ENCODE data around the gene ALPL. TPM values are rescaled to one million over a fixed set of nuclear protein-coding genes. Genes with fewer than 3 reads are reported as not detected.

ALPL gene
- total and polyA plus RNA-seq, 9 of the 15 experiments (the other 6 are each of a cell fraction or from before 2014, with no cell fraction given), result 0.04 to 0.38 (median 0.18) TPM; not detected in 4

- in situ Hi-C loops (cut with MboI), result loop anchor here (25.0 kb wide), 1 partner anchor 155 kb away; the partner anchor contains the start of gene RAP1GAP
- Histone ChIP-seq H3K4me2 (ENCODE audit: insufficient read depth, low read length) (no peak overlapping the region), H3K9me3 (replicated peaks; ENCODE audit: control insufficient read depth, insufficient read depth, low read depth, low read length) (no peaks in the 10 kb centered on the region), H3K4me3 (no peak overlapping the region), H3K79me2 (ENCODE audit: control insufficient read depth, insufficient read depth, low read length) (no peaks in the 10 kb centered on the region), H2AFZ (ENCODE audit: low read depth, low read length) (no peak overlapping the region), H4K20me1 (replicated peaks; ENCODE audit: control insufficient read depth, insufficient read depth, low read length) (peaks cover 8% of the 10 kb centered on the region; the same call in 1 of the 2 replicates), H3K4me1 (replicated peaks in 1 of 2; ENCODE audit: control insufficient read depth in 2 of 2, insufficient read depth in 2 of 2, low read length in 2 of 2) (peaks cover 0 to 14% of the 10 kb centered on the region in 2 experiments; a peak in 3 of 5 replicates), H3K27me3 (ENCODE audit: control insufficient read depth in 2 of 2, insufficient read depth in 2 of 2, low read length in 2 of 2) (peaks cover 28 to 39% of the 10 kb centered on the region in 2 experiments), H3K9me1 (ENCODE audit: control insufficient read depth, insufficient read depth, low read length) (no peaks in the 10 kb centered on the region), H3K9ac (ENCODE audit: insufficient read depth in 1 of 2, low read depth in 2 of 2, low read length in 2 of 2) (no peak overlapping the region), H3K36me3 (ENCODE audit: control insufficient read depth, insufficient read depth, low read length) (no peaks in the 10 kb centered on the region), H3K27ac (ENCODE audit: extremely low read depth, low read depth, low read length) (no peak overlapping the region)
- intact Hi-C loops (cut with micrococcal nuclease), result no loop called here
- no peak for FAIRE-seq
- ATAC-seq, result no peak
- 1% methylated on average over 4 of the region's 4 CpGs for WGBS (ENCODE audit: insufficient coverage, low coverage, missing lambda C conversion rate)
- no peak for DNase-seq (ENCODE audit: extremely low read depth in 1 of 4, low spot score in 3 of 4)
- ChIA-PET CTCF (ENCODE audit: low intra/inter-chr PET ratio) (no interaction called here), POLR2A (interaction anchor here (0.7 to 1.0 kb wide), 2 partner anchors 8 to 13 kb away, joined by 3 to 5 read pairs; no protein-coding TSS in a partner anchor)
- no TSS peak for BruUV-seq (replicated peaks)
- TF ChIP-seq, protein P1, sequence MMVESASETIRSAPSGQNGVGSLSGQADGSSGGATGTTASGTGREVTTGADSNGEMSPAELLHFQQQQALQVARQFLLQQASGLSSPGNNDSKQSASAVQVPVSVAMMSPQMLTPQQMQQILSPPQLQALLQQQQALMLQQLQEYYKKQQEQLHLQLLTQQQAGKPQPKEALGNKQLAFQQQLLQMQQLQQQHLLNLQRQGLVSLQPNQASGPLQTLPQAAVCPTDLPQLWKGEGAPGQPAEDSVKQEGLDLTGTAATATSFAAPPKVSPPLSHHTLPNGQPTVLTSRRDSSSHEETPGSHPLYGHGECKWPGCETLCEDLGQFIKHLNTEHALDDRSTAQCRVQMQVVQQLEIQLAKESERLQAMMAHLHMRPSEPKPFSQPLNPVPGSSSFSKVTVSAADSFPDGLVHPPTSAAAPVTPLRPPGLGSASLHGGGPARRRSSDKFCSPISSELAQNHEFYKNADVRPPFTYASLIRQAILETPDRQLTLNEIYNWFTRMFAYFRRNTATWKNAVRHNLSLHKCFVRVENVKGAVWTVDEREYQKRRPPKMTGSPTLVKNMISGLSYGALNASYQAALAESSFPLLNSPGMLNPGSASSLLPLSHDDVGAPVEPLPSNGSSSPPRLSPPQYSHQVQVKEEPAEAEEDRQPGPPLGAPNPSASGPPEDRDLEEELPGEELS (CRISPR knock-in tag; IDR thresholded peaks at IDR 0.05; ENCODE audit: borderline replicate concordance), result no peak
- TF ChIP-seq, protein P2, sequence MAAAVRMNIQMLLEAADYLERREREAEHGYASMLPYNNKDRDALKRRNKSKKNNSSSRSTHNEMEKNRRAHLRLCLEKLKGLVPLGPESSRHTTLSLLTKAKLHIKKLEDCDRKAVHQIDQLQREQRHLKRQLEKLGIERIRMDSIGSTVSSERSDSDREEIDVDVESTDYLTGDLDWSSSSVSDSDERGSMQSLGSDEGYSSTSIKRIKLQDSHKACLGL (CRISPR knock-in tag; IDR thresholded peaks at IDR 0.05; ENCODE audit: borderline replicate concordance, poor library complexity, severe bottlenecking), result no peak
- TF ChIP-seq ZC3H8 (IDR thresholded peaks at IDR 0.05) (no peak), POLR3A (IDR thresholded peaks at IDR 0.05; ENCODE audit: borderline replicate concordance, extremely low read depth, insufficient read depth, insufficient read length) (no peak), GTF2B (IDR thresholded peaks at IDR 0.05; ENCODE audit: extremely low read depth, insufficient read length) (no peak), ZFP36 (IDR thresholded peaks at IDR 0.05; ENCODE audit: low read depth, low read length, partially characterized antibody) (no peak), ZNF311 (CRISPR knock-in tag; IDR thresholded peaks at IDR 0.05) (no peak), ZNF586 (CRISPR knock-in tag; conservative IDR thresholded peaks at IDR 0.05) (no peak), ZNF197 (CRISPR knock-in tag; IDR thresholded peaks at IDR 0.05; ENCODE audit: low read depth) (no peak), GTF2A2 (tag; IDR thresholded peaks at IDR 0.05) (no peak), NEUROD1 (IDR thresholded peaks at IDR 0.05; ENCODE audit: borderline replicate concordance, low read depth, low read length, partially characterized antibody) (no peak), ZNF133 (CRISPR knock-in tag; IDR thresholded peaks at IDR 0.05) (no peak), ZNF436 (CRISPR knock-in tag; IDR thresholded peaks at IDR 0.05) (no peak), HNRNPUL1 (IDR thresholded peaks at IDR 0.05; ENCODE audit: low read length) (no peak), IRF2 (CRISPR knock-in tag; IDR thresholded peaks at IDR 0.05) (no peak), ZNF717 (CRISPR knock-in tag; IDR thresholded peaks at IDR 0.05) (no peak), ZNF75A (CRISPR knock-in tag; IDR thresholded peaks at IDR 0.05) (no peak), HMBOX1 (IDR thresholded peaks at IDR 0.05) (no peak)
These were observed 2.4 kb upstream of the ALPL start for GRCh38 chr1:21506804-21507203.
